Endothelial cell of umbilical vein (primary cell): ENCODE measurements around the gene CPSF4. TPM values are rescaled to one million over a fixed set of nuclear protein-coding genes. Genes with fewer than 3 reads are reported as not detected.
A peak's percentile ranks its signal among the peaks of the same experiment; 100 is the strongest.
"Not testable (repeated sequence)": the region's sequence is repeated elsewhere in the genome, so short reads cannot be mapped to it uniquely, and the experiment has no call there.

Experiments
- BruUV-seq: library from RNA; stranded (reverse); fragments of 400-500 nt; replicated peaks from 2 replicates; lab custom pipeline; 2021; lab: Mats Ljungman, UMichigan
- CTCF ChIA-PET: fragments of 300-600, 350-600 bp; sonication (Branson Sonifier 250); formaldehyde crosslinking; loops from one replicate; lab custom pipeline; 2021; ENCODE audit warnings: antibody characterized with exemption, inconsistent platforms; lab: Charles Lee
- POLR2A ChIA-PET: fragments of 300-600, 350-600 bp; sonication (Branson Sonifier 250); formaldehyde crosslinking; loops from one replicate; lab custom pipeline; 2021; ENCODE audit warnings: antibody characterized with exemption, inconsistent platforms; lab: Charles Lee
- DNase-seq: peaks from one replicate; pipeline ENCODE4 v3.0.0-alpha.2; 2011; ENCODE audit warnings: low read depth, low spot score
- FAIRE-seq: peaks from 2 replicates; lab custom pipeline; 2011; peaks lifted over from hg19 to GRCh38; lab: Jason Lieb, UNC
- H2AFZ ChIP-seq: 2 replicates; pipeline ENCODE4 v1.6.0; 2012; ENCODE audit warnings: low read depth, low read length, control low read depth, inconsistent platforms
- H3K27ac ChIP-seq: 2 replicates; pipeline ENCODE4 v1.5.1; 2011; ENCODE audit warnings: low read depth, mild to moderate bottlenecking, control low read depth, low read length, moderate library complexity; ENCODE audit not compliant: insufficient read depth
- H3K27me3 ChIP-seq, 2 experiments: 2 replicates each; pipeline versions ENCODE4 v1.6.0 to v1.6.1; 2011; ENCODE audit warnings: low read length in 2 of 2, mixed read lengths in 1 of 2; ENCODE audit not compliant: control insufficient read depth in 2 of 2, insufficient read depth in 2 of 2
- H3K36me3 ChIP-seq, 2 experiments: 2 replicates in 1 of 2; 3 replicates in 1 of 2; pipeline ENCODE4 v1.5.1; 2011; ENCODE audit warnings: low read length in 2 of 2, mild to moderate bottlenecking in 1 of 2, moderate library complexity in 1 of 2; ENCODE audit not compliant: control insufficient read depth in 2 of 2, insufficient read depth in 2 of 2; ENCODE audit errors: extremely low read depth in 1 of 2
- H3K4me1 ChIP-seq: 3 replicates; pipeline ENCODE4 v1.5.1; 2011; ENCODE audit warnings: mild to moderate bottlenecking, low read length; ENCODE audit not compliant: control insufficient read depth, insufficient read depth; ENCODE audit errors: extremely low read depth
- H3K4me2 ChIP-seq: 2 replicates; pipeline ENCODE4 v1.6.1; 2011; ENCODE audit warnings: low read length, control low read depth, mixed read lengths; ENCODE audit not compliant: insufficient read depth
- H3K4me3 ChIP-seq, 3 experiments: fragments of 200-600 bp in 1 of 3; sonication (generic), shearing (Covaris generic) in 1 of 3; replicated peaks in 1 of 3; 2 replicates each; pipeline ENCODE4 v1.5.1; 2011 to 2016; ENCODE audit warnings: control low read depth in 3 of 3, low read length in 3 of 3, mild to moderate bottlenecking in 2 of 3, inconsistent platforms in 1 of 3, low read depth in 1 of 3, moderate library complexity in 1 of 3; ENCODE audit not compliant: insufficient read depth in 1 of 3
- H3K79me2 ChIP-seq: 2 replicates; pipeline ENCODE4 v1.6.0; 2012; ENCODE audit warnings: low read length, inconsistent platforms; ENCODE audit not compliant: control insufficient read depth, insufficient read depth
- H3K9ac ChIP-seq: replicated peaks from 2 replicates; pipeline ENCODE3; 2011; ENCODE audit warnings: low read length, control low read depth; ENCODE audit not compliant: insufficient read depth; ENCODE audit errors: extremely low read depth
- H3K9me1 ChIP-seq: replicated peaks from 3 replicates; pipeline ENCODE4 v1.6.0; 2011; ENCODE audit warnings: mild to moderate bottlenecking, low read length; ENCODE audit not compliant: control insufficient read depth, insufficient read depth; ENCODE audit errors: extremely low read depth
- H3K9me3 ChIP-seq: replicated peaks from 2 replicates; pipeline ENCODE4 v1.5.1; 2012; ENCODE audit warnings: low read length, inconsistent platforms; ENCODE audit not compliant: control insufficient read depth, insufficient read depth
- H4K20me1 ChIP-seq: replicated peaks from 2 replicates; pipeline ENCODE3; 2011; ENCODE audit warnings: mild to moderate bottlenecking, low read length; ENCODE audit not compliant: control insufficient read depth, insufficient read depth; ENCODE audit errors: extremely low read depth
- CTCF ChIP-seq, 2 donors: IDR thresholded peaks; 1 replicate in 1 of 2; 2 replicates in 1 of 2; pipeline ENCODE4 v1.5.1; 2011; ENCODE audit warnings: low read length in 2 of 2, mild to moderate bottlenecking in 2 of 2, moderate library complexity in 2 of 2, control low read depth in 1 of 2, inconsistent platforms in 1 of 2, low read depth in 1 of 2; ENCODE audit not compliant: insufficient read depth in 1 of 2; ENCODE audit errors: extremely low read depth in 1 of 2
- EZH2 ChIP-seq: IDR thresholded peaks from 2 replicates; pipeline ENCODE4 v1.6.1; 2012; ENCODE audit warnings: borderline replicate concordance, low read depth, mild to moderate bottlenecking, moderate library complexity, low read length, inconsistent platforms; ENCODE audit not compliant: severe bottlenecking
- FOS ChIP-seq: IDR thresholded peaks from 2 replicates; pipeline ENCODE4 v1.6.1; 2011; ENCODE audit warnings: mild to moderate bottlenecking, low read length, moderate library complexity, borderline replicate concordance; ENCODE audit not compliant: insufficient read depth
- GATA2 ChIP-seq: IDR thresholded peaks from 2 replicates; pipeline ENCODE4 v1.7.0; 2011; ENCODE audit warnings: low read depth, mild to moderate bottlenecking, moderate library complexity, mixed read lengths, low read length; ENCODE audit not compliant: insufficient read length, insufficient read depth
- JUN ChIP-seq: IDR thresholded peaks from 2 replicates; pipeline ENCODE4 v1.6.1; 2011; ENCODE audit warnings: borderline replicate concordance, low read depth; ENCODE audit not compliant: insufficient read length, insufficient read depth
- MAX ChIP-seq: IDR thresholded peaks from 2 replicates; pipeline ENCODE4 v1.6.1; 2011; ENCODE audit not compliant: insufficient read depth, insufficient read length
- MYC ChIP-seq: IDR thresholded peaks from one replicate; pipeline ENCODE4 v1.6.1; 2011; ENCODE audit warnings: mild to moderate bottlenecking, low read depth, low read length
- POLR2A ChIP-seq: IDR thresholded peaks from 2 replicates; pipeline ENCODE4 v1.6.1; 2012; ENCODE audit warnings: low read depth, mild to moderate bottlenecking, control low read depth, low read length
- POLR2AphosphoS5 ChIP-seq: IDR thresholded peaks from 2 replicates; pipeline ENCODE4 v1.6.1; 2012; ENCODE audit warnings: low read depth, mild to moderate bottlenecking, control low read depth, low read length, moderate library complexity; ENCODE audit not compliant: insufficient read depth
- dilution Hi-C: fragments of 300-500 bp; cut with MboI; formaldehyde crosslinking; loops from one replicate; pipeline ENCODE4 v1.15.0; 2019; ENCODE audit warnings: low sequenced_read_pairs; ENCODE audit not compliant: extremely low pct_ligation_motif_present
- intact Hi-C: fragments of 100-400 bp; cut with micrococcal nuclease; formaldehyde crosslinking; loops from one replicate; pipeline ENCODE4 v1.10.0; 2022
- polyA plus RNA-seq, 4 experiments: library from polyadenylated mRNA; depleted of rRNA in 3 of 4; stranded (reverse) in 3 of 4; unstranded in 1 of 4; fragments of >200 nt; gene quantifications; 2 replicates each; pipeline versions ENCODE4 v1.2.1 to v1.2.3, GENCODE V29; 2011 to 2012; ENCODE audit warnings: missing spikeins in 1 of 4
- total RNA-seq: library from RNA; stranded (reverse); gene quantifications from 2 replicates; pipeline ENCODE4 v1.2.3, GENCODE V29; 2021

Gene CPSF4
- total and polyA plus RNA-seq, 2 donors (not counting 3 experiments of a cell fraction or from before 2014, with no cell fraction given), result 51.5 to 53.0 TPM

GRCh38 chr7:99500637-99501009 is 61.9 kb downstream of the CPSF4 start:
- Histone ChIP-seq H3K4me3 (peak overlapping the region; percentile 28 to 79 (median 75)), H3K27me3 (no peaks in the 10 kb centered on the region), H3K9me1 (no peaks in the 10 kb centered on the region), H4K20me1 (no peaks in the 10 kb centered on the region), H3K27ac (peak overlapping the region; percentile 78), H3K4me2 (peak overlapping the region; percentile 33), H3K9me3 (no peaks in the 10 kb centered on the region), H3K9ac (peak overlapping the region; percentile 81), H3K36me3 (peaks cover 0 to 3% of the 10 kb centered on the region in 2 experiments), H2AFZ (peak overlapping the region; percentile 61), H3K4me1 (peaks cover 19% of the 10 kb centered on the region), H3K79me2 (peaks cover 36% of the 10 kb centered on the region)
- POLR2A ChIA-PET, result interaction anchor here (0.9 kb wide), 1 partner anchor 51 kb away, joined by 3 read pairs; the partner anchor contains the start of gene FAM200A
- no peak for TF ChIP-seq FOS
- no peak for TF ChIP-seq MAX
- no peak for TF ChIP-seq POLR2A
- TF ChIP-seq CTCF (IDR thresholded peaks at IDR 0.05; ENCODE audit: extremely low read depth in 1 of 2, insufficient read depth in 1 of 2, low read depth in 1 of 2, low read length in 2 of 2), result no peak
- TF ChIP-seq MYC, result no peak
- TF ChIP-seq JUN, result no peak
- TF ChIP-seq EZH2, result no peak
- no peak for TF ChIP-seq POLR2AphosphoS5
- TF ChIP-seq GATA2, result no peak
- DNase-seq, result no peak
- TSS peak; percentile 24 for BruUV-seq
- dilution Hi-C loops, result no loop called here
- CTCF ChIA-PET, result interaction anchor here (1.2 to 1.7 kb wide), 3 partner anchors 28 to 413 kb away, joined by 3 to 4 read pairs (median 4); partner anchors contain the start of genes FAM200A and ZNF789
- intact Hi-C loops, result loop anchor here (1.0 kb wide), 1 partner anchor 28 kb away; the partner anchor contains the start of gene ZNF789
- no peak for FAIRE-seq

GRCh38 chr7:99501236-99501635 is 62.5 kb downstream of the CPSF4 start:
- dilution Hi-C loops, BruUV-seq, intact Hi-C loops, CTCF ChIA-PET, H3K9me1 ChIP-seq, H3K27ac ChIP-seq, DNase-seq, H4K20me1 ChIP-seq, H3K27me3 ChIP-seq, H3K36me3 ChIP-seq, H3K4me3 ChIP-seq, H3K9me3 ChIP-seq, H3K9ac ChIP-seq, H2AFZ ChIP-seq, FAIRE-seq: not testable (repeated sequence)
- H3K4me1 ChIP-seq, result peaks cover 25% of the 10 kb centered on the region
- peaks cover 40% of the 10 kb centered on the region for H3K79me2 ChIP-seq
- H3K4me2 ChIP-seq, result peak overlapping the region; percentile 33
- POLR2A ChIA-PET, result interaction anchor here (0.9 kb wide), 1 partner anchor 51 kb away, joined by 3 read pairs; the partner anchor contains the start of gene FAM200A
